ENCODE results near the gene SLC22A1.
"Not testable (repeated sequence)": the region's sequence is repeated elsewhere in the genome, so short reads cannot be mapped to it uniquely, and the experiment has no call there.

Gene SLC22A1

DNA sequence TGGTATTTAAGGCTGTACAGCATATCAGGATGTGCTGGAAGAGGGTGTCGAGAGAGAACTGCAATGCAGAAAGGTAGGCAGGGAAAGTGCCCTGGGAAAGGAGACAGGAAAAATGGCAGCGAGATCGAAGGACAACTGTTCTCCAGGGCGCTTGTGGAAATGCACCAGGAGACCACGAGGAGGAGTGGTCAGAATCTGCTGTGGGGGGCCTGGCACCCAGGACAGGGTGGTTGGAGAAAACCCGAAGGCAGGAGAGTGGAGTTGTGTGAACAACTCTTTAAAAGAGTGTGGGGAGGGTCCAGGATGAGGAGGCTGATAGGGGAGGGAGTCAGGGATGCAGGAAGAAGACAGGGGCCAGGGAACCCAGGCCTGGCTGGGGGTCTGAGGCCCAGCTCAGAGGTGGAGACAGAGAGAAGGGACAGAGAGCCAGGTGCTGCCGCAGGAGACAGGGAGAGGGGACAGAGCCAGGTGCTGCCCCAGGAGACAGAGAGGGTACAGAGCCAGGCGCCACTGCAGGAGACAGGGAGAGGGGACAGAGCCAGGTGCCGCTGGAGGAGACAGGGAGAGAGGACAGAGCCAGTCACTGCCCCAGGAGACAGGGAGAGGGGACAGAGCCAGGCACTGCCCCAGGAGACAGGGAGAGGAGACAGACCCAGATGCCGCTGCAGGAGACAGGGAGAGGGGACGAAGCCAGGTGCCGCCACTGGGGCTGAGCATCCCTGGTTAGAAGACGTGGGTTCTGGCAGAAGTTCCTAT lies 9.3 kb downstream of the SLC22A1 start:
- TF ChIP-seq POLR2A (IDR thresholded peaks at IDR 0.05; ENCODE audit: extremely low read depth, insufficient read length): no peak
- H3K4me3 ChIP-seq (ENCODE audit: low read depth, low read length): no peak overlapping the region
- DNase-seq (ENCODE audit: low read depth): no peak

DNA sequence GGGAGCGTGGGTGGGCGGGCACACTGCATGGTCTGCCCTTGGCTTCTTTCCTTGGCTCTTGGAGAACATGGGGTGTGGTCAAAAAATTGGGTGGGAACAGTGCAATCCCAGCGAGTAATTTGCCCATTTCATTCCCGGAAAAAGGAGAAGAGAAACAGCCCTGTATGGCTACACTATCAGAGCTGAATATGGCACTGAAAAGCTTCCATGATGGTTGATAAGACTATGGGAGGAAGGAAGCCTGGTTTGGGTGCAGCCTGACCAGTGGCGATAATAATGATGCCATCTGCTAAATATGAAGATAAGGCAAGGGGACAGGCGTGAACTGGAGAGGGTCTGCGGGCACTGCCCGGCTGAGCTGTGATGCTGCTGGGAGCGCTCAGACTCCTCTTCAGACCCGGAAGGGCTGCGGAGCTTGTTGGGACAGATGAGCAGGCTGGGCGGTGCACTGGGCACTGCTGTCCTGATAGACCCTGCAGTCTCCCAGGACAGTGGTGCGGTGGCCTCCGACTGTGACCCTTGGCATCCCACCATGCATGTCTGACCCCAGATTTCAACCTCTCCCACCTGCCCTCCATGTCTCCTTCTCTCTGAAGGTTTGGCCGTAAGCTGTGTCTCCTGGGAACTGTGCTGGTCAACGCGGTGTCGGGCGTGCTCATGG lies 10.2 kb downstream of the SLC22A1 start:
- no peak overlapping the region for H3K4me3 ChIP-seq (ENCODE audit: low read depth, low read length)
- no peak for DNase-seq (ENCODE audit: low read depth)
- TF ChIP-seq POLR2A (IDR thresholded peaks at IDR 0.05; ENCODE audit: extremely low read depth, insufficient read length) (no peak), MYC (IDR thresholded peaks at IDR 0.05; ENCODE audit: low read depth, low read length) (no peak)

DNA sequence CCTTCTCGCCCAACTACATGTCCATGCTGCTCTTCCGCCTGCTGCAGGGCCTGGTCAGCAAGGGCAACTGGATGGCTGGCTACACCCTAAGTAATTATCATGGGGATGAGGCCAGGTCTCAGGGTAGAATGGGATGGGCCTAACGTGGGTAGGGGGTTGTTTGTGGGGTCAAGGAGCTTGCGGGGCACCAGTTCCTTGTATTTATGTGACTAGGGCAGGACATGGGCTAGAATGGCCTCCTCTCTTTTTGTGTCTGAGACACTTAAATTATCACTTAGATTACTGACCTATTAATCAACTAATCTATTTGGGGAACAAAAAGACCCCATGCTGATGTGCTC lies 10.7 kb downstream of the SLC22A1 start:
- no peak for DNase-seq (ENCODE audit: low read depth)
- TF ChIP-seq, protein P1, sequence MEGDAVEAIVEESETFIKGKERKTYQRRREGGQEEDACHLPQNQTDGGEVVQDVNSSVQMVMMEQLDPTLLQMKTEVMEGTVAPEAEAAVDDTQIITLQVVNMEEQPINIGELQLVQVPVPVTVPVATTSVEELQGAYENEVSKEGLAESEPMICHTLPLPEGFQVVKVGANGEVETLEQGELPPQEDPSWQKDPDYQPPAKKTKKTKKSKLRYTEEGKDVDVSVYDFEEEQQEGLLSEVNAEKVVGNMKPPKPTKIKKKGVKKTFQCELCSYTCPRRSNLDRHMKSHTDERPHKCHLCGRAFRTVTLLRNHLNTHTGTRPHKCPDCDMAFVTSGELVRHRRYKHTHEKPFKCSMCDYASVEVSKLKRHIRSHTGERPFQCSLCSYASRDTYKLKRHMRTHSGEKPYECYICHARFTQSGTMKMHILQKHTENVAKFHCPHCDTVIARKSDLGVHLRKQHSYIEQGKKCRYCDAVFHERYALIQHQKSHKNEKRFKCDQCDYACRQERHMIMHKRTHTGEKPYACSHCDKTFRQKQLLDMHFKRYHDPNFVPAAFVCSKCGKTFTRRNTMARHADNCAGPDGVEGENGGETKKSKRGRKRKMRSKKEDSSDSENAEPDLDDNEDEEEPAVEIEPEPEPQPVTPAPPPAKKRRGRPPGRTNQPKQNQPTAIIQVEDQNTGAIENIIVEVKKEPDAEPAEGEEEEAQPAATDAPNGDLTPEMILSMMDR (IDR thresholded peaks at IDR 0.05; ENCODE audit: low read depth, low read length): no peak
- TF ChIP-seq, protein P2, sequence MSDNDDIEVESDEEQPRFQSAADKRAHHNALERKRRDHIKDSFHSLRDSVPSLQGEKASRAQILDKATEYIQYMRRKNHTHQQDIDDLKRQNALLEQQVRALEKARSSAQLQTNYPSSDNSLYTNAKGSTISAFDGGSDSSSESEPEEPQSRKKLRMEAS (IDR thresholded peaks at IDR 0.05; ENCODE audit: low read depth, low read length): no peak
- TF ChIP-seq MYC (IDR thresholded peaks at IDR 0.05; ENCODE audit: low read depth, low read length) (no peak), POLR2A (IDR thresholded peaks at IDR 0.05; ENCODE audit: extremely low read depth, insufficient read length) (no peak)

DNA sequence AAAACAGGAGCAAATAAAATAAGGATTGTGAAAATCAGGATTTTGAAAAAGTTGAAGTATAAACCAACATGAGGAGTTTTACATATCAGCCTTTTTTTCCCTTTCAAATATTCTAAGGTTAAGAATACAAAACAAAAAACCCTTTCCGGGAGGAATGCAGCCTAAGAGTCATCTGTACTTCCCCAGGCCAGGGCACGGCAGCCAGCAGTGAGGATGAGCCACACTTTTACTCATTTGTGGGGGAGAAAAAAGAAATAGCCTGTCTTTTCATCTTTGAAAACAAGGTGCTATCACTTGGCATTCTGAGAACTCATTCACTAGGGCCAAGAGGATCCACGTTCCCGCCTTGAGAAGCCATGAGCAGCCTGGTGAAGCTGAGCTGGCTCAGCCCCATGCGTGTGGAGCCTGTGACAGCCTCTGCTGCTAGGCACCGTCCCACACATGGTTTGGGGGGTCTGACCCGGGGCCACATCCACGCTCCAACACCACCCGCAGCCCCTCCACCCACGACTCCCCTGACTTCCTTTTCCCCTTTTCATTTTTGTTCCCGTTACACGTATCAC lies 11.2 kb downstream of the SLC22A1 start:
- TF ChIP-seq, protein P1 (IDR thresholded peaks at IDR 0.05; ENCODE audit: low read depth, low read length): no peak
- no peak for TF ChIP-seq MYC (IDR thresholded peaks at IDR 0.05; ENCODE audit: low read depth, low read length)
- TF ChIP-seq, protein P2 (IDR thresholded peaks at IDR 0.05; ENCODE audit: low read depth, low read length): no peak
- TF ChIP-seq POLR2A (IDR thresholded peaks at IDR 0.05; ENCODE audit: extremely low read depth, insufficient read length): no peak
- no peak for DNase-seq (ENCODE audit: low read depth)

More for the DNA sequence above, 10.7 kb downstream of the SLC22A1 start:
- H3K4me3 ChIP-seq (ENCODE audit: low read depth, low read length): no peak overlapping the region

DNA sequence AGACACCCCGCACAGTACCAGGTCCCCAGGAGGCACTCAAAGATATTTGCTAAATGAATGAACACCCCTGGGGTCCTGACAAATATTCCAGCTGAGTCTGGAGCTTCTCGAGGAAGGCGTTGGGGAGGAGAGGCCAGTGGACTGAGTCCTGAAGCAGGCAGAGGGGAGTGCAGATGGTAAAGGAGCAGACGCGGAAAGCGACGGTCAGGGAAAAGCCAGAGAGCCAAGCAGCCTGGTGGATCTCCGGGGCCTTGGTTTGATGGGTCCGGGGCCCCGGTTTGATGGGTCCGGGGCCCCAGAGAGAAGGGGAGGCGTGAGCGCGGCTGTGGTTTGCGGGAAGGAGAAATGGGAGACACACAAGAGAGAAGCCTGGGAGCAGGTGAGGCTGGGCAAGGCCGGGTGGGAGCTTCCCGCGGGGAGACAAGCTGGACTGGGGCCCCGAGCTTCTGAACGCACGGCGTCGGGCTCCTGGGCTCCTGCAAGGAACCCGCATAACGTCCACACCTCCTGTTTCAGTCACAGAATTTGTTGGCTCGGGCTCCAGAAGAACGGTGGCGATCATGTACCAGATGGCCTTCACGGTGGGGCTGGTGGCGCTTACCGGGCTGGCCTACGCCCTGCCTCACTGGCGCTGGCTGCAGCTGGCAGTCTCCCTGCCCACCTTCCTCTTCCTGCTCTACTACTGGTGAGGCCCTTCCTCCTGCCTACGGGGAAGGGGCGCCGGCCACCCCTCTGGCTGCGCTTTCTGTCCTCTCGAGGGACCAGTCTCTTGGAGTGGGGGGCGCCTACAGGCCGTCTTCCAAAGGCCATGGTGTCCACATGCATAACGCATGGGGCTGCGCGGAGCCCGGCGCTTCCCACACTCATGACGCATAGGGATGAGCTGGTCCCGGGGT lies 12.1 kb downstream of the SLC22A1 start:
- no peak for DNase-seq (ENCODE audit: low read depth)
- TF ChIP-seq, protein P2 (IDR thresholded peaks at IDR 0.05; ENCODE audit: low read depth, low read length): no peak
- TF ChIP-seq, protein P1 (IDR thresholded peaks at IDR 0.05; ENCODE audit: low read depth, low read length): no peak
- H3K4me3 ChIP-seq (ENCODE audit: low read depth, low read length): no peak overlapping the region

More for the DNA sequence above, 11.2 kb downstream of the SLC22A1 start:
- H3K4me3 ChIP-seq (ENCODE audit: low read depth, low read length): no peak overlapping the region

DNA sequence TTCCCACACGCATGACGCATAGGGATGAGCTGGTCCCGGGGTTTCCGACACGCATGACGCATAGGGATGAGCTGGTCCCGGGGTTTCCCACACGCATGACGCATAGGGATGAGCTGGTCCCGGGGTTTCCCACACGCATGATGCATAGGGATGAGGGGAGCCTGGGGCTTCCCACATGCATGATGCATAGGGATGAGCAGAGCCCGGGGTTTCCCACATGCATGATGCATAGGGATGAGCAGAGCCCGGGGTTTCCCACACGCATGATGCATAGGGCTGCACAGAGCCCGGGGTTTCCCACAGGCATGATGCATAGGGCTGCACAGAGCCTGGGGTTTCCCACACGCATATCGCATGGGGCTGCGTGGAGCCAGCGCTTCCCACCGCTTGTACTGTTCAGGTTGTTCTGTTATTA lies 12.7 kb downstream of the SLC22A1 start:
- not testable (repeated sequence) for H3K4me3 ChIP-seq (ENCODE audit: low read depth, low read length); DNase-seq (ENCODE audit: low read depth)

DNA sequence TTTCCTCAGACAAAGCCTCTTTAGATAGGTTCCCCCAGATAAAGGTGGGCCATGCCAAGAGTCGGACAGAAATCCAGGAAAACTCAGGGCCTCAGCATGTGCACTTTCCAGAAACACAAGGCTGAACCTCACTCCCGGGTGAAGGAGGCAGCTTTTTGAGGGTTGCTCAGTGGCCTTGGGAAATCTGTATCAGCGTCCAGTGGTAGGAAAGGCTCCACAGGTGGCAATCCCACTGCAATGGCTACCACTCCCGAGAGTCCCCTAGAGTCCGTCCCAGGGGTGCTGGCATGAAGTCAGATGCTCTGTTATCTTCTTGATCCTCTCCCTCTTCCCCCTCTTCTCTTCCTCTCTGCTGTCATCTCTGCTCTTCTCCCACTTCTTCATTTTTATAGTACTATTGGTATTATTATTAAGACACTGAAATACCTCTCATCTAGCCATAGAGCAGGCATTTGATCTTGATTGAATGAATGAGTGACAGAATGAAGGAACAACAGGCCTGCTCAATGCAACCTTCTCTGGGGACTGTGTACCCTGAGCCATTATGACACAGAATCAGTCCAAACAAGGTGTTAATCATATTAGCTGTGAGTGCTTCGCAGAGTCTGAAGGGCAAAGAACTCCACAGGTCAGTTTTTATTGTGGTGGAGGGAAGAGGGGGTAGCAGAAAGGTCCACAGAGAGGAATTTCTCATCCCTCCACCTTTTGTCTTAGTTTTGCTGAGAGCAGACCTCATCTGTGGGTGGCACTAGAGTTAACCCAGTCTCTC lies 13.3 kb downstream of the SLC22A1 start:
- no peak for DNase-seq (ENCODE audit: low read depth)

More for the DNA sequence above, 13.3 kb downstream of the SLC22A1 start:
- no peak for TF ChIP-seq POLR2A (IDR thresholded peaks at IDR 0.05; ENCODE audit: extremely low read depth, insufficient read length)
- TF ChIP-seq, protein P2 (IDR thresholded peaks at IDR 0.05; ENCODE audit: low read depth, low read length): no peak
- no peak for TF ChIP-seq MYC (IDR thresholded peaks at IDR 0.05; ENCODE audit: low read depth, low read length)
- TF ChIP-seq, protein P1 (IDR thresholded peaks at IDR 0.05; ENCODE audit: low read depth, low read length): no peak
- H3K4me3 ChIP-seq (ENCODE audit: low read depth, low read length): no peak overlapping the region
